GM19452 (cell line): Measurements from ENCODE around the gene AEN.

Experiments used
- ATAC-seq: cut with Tn5 transposase; IDR thresholded peaks from one replicate; pipeline ENCODE4 v1.9.1; 2021; ENCODE audit not compliant: unreplicated experiment

The AEN gene, protein sequence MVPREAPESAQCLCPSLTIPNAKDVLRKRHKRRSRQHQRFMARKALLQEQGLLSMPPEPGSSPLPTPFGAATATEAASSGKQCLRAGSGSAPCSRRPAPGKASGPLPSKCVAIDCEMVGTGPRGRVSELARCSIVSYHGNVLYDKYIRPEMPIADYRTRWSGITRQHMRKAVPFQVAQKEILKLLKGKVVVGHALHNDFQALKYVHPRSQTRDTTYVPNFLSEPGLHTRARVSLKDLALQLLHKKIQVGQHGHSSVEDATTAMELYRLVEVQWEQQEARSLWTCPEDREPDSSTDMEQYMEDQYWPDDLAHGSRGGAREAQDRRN

DNA sequence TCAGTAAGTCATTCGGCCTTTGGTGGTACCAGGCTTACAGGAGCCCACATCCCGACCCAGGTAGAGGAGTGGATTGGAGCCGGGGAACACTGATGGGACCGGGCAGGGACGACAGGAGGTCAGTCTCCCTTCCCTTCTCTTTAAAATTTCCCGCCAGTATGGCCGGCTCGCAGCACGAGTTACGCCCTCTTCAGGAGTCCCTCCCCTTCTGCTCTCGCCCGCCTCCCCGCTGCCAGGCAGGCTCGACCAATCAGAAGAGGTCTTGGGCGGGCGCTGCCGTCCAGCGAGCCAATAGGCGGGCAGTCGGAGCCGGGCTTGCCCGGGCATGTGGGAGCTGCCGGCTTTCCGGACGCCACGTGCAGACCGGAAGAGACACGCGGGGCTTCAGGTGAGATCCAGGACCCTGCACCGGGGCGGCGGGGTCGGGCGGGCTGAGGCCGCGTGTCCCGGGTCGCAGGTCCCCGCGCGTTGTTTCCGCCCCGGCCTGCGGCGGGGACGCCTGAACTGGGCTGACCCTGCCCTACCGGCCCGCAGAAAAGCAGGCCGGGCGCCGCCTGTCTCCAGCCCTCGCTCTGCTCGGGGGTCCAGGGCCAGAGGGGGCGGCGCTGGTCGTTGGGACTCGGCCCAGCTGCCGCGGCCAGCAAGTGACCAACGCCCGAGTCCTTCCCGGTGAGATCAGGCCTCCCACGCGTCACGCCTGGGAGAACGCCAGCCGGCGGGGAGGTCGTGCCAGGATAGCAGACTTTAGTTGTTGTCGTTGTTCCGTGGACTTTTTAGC lies at the start of gene AEN:
AEN (plus strand) TSS at position 346 of the 778 bp plus-strand sequence. CDS start 4,870 bp downstream, outside the sequence.
- peak; percentile 93 for ATAC-seq

DNA sequence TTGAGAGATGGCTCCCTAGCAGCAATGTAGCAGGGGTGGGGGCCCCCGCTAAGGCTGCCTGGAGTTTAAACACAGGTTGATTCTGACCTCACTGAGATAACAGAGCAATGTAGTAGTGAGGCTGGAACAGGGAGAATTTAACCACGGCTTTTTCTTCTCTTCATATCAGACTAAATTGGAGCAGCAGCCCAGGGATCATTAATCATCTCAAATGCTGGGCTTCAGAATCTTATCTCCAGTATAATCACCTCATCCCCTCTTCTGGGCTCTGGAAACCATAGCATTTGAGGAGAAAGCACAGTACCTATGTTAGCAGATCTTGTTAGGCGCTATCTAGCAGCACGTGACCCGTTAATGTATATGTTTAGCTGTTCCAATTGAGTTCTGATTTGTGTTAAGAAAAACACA lies 49.3 kb upstream of the AEN start:
- ATAC-seq: no peak

DNA sequence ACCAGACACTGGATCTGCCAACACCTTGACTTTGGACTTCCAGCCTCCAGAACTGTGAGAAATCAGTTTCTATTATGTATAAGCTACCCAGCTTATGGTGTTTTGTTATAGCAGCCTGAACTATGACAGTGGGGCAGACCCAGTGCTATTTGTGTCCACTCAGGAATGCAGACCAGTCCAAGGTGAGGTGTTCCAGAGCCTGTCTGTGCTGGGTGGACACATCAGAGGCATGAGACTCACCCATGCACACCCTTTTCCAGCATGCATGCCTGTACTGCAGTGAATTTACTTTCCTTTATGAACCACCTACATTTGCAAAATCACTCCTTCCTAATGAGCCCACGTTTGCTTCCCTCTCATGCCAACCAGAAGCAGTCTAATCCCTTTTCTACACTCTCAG lies 47.1 kb upstream of the AEN start:
- ATAC-seq: no peak

DNA sequence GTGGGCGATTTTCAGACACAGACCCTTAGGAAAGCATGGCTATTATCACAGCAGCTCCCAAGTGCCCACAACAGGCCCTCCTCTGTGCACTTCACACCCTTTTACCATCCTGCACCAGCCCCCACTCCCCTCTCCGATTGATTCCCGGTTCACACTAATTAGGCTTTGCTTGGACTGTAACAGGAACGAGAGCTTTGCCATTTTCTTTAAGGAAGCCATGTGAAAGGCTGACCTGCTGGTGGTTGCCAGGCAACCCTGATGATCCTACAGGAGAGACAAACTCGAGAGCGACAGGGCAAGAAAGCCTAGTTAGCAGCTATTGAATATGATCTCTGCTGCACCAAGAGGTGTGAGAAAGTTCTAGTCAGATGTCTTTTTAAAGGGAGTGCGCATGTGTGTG lies 46.5 kb upstream of the AEN start:
- no peak for ATAC-seq

DNA sequence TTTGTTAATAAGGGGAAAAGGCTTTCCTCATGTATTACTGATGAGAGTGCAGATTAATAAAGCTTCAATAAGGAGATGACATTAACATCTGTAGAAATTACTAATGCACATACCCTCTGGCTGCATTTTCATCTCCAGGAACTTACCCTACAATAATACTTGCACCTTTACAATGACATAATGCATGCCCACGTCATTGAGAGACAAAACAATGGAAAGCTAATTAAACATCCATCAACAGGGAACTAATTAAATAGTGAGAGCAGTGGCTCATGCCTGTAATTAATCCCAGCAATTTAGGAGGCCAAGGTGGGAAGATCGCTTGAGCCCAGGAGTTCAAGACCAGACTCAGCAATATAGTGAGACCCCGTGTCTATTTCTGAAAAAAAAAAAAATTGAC lies 41.8 kb upstream of the AEN start:
- no peak for ATAC-seq

DNA sequence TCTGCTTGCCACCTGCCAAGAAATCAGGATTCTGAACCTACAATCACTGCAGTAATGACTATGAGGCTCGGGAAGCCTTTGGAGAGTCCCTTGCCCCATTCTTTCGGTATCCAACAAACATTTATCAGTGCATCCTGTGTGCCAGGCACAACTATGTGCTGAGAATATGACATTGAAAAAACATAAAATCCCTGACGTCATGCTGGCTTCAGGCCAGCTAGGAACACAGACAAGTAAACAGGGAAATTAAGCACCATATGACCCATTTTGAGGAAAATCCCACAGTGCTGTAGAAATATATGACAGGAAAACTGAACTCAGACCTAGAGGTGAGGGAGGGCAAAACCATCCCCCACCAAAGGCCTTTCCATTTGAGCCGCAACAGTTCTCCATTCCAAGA lies 40.6 kb upstream of the AEN start:
- ATAC-seq: no peak

DNA sequence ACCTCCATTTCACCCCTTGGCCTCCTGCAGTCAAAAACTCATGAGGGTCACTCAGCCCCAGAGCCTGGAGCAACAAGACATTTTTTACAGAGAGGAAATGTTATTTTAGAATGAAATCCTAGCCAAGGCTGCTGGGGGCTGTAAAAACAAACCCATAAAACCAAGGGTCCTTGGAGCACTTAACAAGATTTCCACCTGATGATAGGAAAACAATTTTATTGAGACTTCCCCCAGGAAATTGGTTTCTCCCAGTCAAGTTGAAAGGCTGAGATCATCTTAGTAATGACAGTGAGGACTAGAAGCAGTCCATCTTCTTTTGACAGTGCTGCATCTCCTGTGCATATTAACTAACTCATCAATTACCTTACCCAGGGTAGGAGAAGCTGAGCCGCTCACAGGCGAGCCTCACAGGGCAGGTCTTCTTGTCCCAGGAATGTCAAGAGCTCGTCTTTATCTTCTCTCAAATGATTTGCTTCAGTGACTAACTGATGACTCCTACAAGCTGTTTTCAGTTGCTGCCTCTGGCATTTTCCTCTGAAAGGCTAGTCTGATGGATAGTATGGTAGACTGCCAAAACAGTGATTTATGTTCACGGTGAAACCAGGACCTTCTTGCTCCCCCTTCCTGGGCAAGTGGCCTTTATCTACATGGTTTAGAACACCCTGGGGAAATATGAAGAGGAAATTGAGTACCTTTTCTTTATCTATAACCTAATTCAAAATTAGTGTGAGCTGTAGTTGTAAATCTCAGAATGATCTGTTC lies 34.6 kb upstream of the AEN start:
- no peak for ATAC-seq

DNA sequence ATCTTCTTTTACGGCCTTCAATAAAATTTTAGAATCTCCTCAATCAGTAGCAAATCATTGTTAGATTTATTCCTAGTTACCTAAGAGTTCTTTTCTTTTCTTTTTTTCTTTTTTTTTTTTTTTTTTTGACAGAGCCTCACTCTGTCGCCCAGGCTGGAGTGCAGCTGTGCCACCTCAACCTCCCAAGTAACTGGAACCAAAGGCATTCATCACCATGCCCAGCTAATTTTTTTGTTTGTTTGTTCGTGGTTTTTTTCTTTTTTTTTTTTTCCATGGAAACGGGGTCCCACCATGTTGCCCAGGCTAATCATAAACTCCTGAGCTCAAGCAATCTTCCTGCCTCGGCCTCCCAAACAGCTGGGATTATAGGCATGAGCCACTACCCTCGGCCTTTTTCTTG lies 30.4 kb upstream of the AEN start:
- ATAC-seq: no peak

DNA sequence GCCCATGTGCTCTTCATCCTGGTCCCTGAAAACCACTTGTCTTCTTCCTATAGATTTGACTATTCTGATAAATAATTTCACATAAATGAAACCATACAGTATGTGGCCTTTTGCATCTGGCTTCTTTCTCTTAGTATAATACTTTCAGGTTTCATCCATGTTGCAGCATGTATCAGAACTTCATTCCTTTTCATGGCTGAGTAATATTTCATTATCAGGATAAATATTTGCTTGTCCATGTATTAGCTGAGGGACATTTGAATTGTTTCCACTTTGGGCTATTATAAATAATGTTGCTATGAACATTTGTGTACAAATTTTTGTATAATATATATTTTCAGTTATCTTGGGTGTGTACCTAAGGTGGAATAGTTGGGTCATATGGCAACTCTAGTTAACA lies 29.8 kb upstream of the AEN start:
- no peak for ATAC-seq

DNA sequence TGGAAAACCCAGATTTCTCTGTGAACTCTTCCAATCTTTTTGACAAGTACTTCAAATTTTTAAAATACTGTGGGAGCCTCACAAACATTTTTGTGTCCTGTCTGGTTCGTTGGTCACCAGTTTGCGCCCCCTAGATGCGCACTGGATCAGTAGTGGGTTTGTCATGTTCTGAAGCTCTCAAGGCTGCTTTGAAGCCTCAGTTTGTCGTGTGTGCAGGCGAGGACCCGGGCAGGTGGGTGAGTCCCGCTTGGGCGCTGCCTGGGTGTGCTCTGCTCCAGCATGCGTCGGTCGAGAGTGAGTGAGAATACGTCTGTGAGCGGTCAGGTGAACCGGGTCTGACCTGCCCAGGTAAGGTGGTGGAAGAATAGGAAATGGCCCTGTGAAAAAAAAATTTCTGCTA lies 17.3 kb upstream of the AEN start:
- ATAC-seq: no peak

DNA sequence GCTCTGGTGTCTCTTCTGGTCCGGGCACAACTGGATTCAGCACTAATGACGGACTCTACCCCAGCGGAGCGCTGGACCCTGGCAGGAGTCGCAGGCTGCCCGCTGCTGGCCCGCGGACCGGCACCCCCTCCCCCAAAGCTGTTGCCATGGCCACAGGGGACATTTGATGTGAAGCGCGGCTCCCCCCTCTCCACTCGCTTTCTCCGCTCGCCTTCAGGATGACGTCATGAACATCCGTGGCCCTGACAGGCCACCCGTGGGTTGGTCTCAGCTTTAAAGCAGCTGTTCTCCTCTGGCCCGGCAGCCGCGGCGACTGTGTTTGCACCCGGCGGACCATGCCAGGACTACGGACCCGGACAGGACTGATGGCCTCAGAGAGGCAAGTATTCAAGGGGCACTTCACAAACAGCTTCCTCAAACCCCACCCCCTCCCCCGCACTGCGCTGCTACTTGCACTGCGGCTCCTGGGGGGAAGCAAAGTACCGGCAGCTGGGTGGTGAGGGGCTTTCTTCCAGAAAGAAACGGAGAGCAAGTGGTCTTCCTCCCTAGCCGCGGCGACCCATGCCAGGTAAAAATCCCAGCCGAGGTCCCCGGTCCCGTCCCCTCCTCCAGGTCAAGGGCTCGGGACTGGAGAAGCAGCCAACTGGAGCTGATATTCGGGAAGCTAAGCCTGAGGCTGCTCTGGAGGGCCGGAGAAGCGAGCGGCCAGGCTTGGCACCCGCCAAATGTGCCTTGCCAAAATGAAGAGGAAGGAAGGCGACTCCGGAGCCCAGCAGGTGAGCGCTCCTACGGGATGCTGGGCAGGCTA lies 16.6 kb upstream of the AEN start:
- ATAC-seq: no peak

DNA sequence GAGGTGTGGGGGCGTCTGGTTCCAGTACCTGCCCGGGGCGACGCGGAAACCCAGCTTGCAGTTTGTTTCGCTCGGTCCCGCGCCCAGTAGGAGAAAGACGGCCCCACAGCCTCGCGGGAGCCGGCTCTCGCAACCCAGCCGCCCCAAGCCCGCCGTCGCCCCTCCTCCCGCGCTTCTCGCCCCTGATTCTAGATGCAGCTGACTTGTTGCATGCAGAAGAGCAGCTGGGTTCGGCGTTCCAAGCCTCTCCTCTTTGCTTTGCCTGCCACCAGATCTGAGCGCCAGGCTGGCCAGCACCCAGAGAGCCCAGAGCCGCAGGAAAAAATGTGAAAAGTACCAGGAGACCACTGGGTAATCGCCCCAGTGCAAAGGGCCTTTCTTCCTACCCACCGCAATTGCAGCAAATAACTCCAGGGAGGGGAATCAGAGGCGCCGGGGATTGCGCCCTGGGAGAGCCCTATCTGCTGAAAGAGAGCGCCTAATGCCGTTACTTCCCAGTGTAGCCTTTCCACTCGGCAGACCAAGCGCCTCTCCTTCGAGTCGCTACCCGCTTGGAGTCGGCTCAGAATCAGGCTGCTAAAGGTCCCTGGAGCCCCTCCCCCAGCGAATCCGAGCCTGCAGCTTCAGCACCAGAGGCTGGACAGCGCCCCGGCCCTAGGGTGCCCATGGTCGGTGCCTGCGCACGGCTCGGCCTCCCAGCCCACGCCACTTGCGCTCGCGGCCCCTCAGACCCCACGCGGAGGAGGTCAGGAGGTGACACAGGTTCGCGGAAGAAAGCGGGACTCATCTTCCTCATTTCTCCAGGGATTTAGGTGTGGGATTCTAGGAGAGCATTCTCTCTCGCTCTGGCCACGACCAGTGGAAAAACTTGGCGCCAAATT lies 15.7 kb upstream of the AEN start:
- no peak for ATAC-seq

DNA sequence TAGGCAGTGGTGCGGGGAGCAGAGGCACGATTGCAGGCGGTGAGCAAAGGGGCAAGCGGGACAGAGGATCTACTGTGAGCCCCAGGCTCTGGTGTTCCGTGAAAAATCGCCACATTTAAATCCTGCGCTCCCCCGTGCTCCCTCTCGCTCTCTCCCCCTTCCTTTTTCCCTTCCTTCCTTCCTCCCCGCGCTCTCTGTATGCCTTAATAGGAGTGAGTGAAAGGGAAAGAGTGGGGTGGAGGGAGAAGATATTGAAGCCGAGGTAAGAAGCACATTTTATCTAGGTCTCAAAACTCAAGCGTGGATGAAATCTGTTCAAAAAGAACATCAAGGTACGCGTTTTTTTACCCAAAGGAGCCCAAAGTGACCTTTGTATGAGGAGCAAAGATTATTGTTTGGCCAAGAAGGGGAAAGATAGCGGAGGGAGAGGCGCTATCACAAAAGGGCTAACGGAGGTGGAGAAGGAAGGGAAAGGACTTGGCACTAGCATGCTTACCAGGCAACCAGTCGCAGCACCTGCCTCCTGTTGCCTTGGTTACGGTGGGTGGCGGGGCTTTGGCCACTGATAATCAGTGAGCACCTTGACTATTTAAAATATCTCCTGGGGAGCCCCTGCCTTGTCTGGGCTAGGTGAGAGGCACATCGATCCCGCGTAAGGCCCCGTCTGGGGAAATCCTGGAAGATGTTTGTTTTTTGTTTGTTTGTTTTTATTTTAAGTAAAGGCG lies 14.9 kb upstream of the AEN start:
- ATAC-seq: no peak

DNA sequence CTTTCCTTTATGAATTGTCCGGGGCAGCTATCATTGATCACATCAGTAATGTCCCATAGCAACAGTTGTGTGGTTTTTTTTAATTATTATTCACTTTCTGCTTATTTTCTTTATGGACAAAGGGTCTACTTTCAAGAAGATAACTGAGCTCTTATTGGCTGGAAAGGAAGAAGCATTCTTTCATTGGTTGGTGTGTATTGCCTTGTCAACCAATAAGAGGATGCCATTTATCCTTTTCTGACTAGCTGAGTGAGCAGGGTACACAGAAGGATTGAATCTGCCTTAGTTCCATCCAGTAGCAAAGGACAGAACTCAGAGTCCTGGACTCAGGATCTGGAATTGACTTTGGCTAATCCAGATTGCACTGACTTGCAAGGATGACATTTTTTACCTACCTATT lies 13.2 kb upstream of the AEN start:
- ATAC-seq: no peak

DNA sequence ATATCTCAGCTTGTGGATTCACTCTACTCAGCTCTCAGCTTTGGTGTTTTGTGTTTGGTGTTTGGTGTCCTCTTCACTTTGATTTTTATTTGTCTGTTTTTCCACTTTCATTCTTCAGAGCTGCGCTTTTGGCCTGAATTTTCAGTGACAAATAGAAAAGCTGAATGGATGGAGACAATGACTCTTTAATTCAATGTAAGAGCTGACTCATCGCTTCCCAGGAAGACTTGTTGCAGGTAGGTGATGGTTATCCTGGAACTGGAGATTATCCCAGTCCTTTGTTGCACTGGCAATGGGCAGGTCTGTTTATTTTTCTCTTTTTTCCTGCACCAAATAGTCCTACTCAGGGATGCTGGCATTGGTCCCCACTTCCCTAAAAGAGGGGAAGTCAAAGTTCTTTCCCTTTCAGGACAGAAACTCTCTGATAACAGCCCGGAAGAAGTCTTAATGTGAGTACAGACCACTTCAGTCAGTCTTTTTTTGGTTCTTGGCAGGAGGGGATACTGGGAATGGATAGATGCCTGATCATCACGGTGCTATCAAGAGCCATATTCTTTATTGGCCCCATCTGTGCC lies 12.4 kb upstream of the AEN start:
- no peak for ATAC-seq

DNA sequence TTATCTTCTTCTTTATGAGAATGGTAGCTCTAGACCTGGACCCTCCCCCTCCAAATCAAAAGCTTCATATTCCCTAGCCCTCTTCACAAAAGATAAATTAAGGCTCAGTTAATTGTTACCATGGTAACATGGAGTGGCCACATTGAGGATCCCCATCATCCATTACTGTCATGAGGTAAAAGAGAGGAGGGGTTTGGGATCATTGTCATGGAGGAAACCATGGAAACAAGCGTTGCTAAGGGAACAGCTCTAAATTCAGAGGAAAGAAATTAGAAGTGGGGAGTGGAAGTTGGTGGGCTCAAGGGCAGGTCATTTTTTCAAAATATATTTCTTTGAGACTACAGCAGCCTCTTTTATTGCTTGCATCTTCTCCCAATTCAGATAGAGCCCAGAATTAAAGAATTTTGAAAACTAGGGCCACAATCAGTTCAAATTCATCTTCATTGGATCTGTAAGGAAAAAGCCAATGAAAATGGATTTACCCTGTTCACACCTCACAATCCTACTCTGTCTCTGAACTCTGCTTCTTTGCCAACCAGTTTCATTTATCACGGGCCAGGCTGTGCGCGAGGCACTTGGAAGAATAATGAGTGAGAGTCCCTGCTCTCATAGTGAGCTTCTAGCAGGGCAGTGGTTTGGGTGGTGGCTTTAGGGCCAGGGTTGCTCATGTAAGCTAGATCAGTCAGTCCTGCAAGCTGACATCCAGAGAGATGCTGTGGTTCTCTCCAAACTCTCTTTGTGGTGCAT lies 11.6 kb upstream of the AEN start:
- ATAC-seq: no peak

DNA sequence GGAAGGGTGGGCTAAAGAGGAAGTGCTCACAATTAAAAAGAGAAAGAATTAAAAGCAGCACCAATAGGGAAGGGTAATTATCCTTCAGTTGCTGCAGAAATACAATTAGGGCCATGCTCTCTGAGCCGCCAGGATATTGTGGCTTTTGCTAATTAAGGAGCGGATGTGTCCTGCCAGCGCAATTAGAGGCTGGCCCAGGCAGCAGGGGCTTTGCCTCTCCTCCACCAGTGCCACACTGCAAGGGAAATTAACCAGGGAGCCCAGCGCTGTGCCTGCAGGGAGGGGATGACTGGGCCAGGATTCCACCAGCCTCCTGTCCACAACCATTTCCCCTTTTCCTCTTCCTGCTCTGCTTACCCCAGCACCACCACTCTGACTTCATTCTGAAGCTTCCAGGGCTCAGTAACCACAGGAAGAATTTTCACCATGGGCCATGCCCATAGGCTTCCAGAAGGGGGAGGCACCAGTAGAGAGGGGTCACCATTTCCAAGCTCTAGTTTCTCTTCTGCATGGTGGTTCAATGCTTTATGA lies 10.4 kb upstream of the AEN start:
- no peak for ATAC-seq

DNA sequence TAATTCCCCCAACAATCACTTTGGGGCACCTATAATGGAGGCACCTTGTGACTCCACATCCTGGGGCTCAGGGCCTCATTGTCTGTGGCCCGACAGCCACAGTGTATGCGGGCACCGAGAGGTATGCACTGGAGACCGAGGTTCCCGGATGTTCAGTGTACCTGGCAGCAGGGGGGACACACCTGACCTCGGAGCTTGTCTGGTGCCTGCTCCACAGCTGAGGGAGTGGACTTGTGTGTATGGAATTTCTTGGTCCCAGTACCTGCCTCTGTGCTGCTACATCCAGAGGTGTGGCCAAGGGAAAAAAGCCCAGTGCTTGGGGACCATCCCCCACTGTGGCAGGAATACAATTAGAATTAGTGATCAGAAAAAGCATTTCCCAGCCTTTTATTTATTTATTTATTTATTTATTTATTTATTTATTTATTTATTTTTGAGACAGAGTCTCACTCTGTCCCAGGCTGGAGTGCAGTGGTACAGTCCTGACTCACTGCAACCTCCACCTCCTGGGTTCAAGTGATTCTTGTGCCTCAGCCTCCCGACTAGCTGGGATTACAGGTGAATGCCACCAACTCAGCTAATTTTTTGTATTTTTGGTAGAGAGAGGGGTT lies 8.8 kb upstream of the AEN start:
- ATAC-seq: no peak
